SK-N-SH (cell line): Measurements from ENCODE around the gene ZNF708.

Experiments used
- EZH2phosphoT487 ChIP-seq: fragments of 200-600 bp; sonication (generic); IDR thresholded peaks from 2 replicates; pipeline ENCODE4 v1.6.1; 2017; ENCODE audit warnings: low read depth, mixed run types, mild to moderate bottlenecking, antibody characterized with exemption, moderate library complexity, borderline replicate concordance
- GATA2 ChIP-seq: sonication (generic); formaldehyde crosslinking; IDR thresholded peaks from 2 replicates; pipeline ENCODE4 v1.5.0; 2020; ENCODE audit warnings: mild to moderate bottlenecking, missing genetic modification reagents
- MAX ChIP-seq: IDR thresholded peaks from 2 replicates; pipeline ENCODE4 v1.4.0; 2012; ENCODE audit warnings: low read depth
- NRF1 ChIP-seq: IDR thresholded peaks from 2 replicates; pipeline ENCODE4 v1.6.1; 2012; ENCODE audit warnings: low read depth, mild to moderate bottlenecking, low read length
- PBX3 ChIP-seq: IDR thresholded peaks from 2 replicates; pipeline ENCODE4; 2012
- POLR2AphosphoS5 ChIP-seq: IDR thresholded peaks from 2 replicates; pipeline ENCODE4 v1.6.1; 2012; ENCODE audit warnings: low read depth, low read length
- YY1 ChIP-seq: IDR thresholded peaks from 2 replicates; pipeline ENCODE4 v1.4.0; 2012; ENCODE audit warnings: low read depth, mild to moderate bottlenecking
- TF ChIP-seq, protein P1 (sequence below): fragments of 200-600 bp; sonication (generic); IDR thresholded peaks from 2 replicates; pipeline ENCODE4 v1.6.1; 2017; ENCODE audit warnings: antibody characterized with exemption, mild to moderate bottlenecking, moderate library complexity
- TF ChIP-seq, protein P2 (sequence below): IDR thresholded peaks from 2 replicates; pipeline ENCODE4 v1.6.1; 2012; ENCODE audit warnings: mild to moderate bottlenecking, low read depth, low read length, moderate library complexity

- TF ChIP-seq, protein P1, sequence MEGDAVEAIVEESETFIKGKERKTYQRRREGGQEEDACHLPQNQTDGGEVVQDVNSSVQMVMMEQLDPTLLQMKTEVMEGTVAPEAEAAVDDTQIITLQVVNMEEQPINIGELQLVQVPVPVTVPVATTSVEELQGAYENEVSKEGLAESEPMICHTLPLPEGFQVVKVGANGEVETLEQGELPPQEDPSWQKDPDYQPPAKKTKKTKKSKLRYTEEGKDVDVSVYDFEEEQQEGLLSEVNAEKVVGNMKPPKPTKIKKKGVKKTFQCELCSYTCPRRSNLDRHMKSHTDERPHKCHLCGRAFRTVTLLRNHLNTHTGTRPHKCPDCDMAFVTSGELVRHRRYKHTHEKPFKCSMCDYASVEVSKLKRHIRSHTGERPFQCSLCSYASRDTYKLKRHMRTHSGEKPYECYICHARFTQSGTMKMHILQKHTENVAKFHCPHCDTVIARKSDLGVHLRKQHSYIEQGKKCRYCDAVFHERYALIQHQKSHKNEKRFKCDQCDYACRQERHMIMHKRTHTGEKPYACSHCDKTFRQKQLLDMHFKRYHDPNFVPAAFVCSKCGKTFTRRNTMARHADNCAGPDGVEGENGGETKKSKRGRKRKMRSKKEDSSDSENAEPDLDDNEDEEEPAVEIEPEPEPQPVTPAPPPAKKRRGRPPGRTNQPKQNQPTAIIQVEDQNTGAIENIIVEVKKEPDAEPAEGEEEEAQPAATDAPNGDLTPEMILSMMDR, result no peak
- TF ChIP-seq, protein P2, sequence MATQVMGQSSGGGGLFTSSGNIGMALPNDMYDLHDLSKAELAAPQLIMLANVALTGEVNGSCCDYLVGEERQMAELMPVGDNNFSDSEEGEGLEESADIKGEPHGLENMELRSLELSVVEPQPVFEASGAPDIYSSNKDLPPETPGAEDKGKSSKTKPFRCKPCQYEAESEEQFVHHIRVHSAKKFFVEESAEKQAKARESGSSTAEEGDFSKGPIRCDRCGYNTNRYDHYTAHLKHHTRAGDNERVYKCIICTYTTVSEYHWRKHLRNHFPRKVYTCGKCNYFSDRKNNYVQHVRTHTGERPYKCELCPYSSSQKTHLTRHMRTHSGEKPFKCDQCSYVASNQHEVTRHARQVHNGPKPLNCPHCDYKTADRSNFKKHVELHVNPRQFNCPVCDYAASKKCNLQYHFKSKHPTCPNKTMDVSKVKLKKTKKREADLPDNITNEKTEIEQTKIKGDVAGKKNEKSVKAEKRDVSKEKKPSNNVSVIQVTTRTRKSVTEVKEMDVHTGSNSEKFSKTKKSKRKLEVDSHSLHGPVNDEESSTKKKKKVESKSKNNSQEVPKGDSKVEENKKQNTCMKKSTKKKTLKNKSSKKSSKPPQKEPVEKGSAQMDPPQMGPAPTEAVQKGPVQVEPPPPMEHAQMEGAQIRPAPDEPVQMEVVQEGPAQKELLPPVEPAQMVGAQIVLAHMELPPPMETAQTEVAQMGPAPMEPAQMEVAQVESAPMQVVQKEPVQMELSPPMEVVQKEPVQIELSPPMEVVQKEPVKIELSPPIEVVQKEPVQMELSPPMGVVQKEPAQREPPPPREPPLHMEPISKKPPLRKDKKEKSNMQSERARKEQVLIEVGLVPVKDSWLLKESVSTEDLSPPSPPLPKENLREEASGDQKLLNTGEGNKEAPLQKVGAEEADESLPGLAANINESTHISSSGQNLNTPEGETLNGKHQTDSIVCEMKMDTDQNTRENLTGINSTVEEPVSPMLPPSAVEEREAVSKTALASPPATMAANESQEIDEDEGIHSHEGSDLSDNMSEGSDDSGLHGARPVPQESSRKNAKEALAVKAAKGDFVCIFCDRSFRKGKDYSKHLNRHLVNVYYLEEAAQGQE, result no peak
- no peak for TF ChIP-seq MAX
- TF ChIP-seq POLR2AphosphoS5, result no peak
- TF ChIP-seq YY1, result no peak
- no peak for TF ChIP-seq EZH2phosphoT487
- no peak for TF ChIP-seq NRF1
- TF ChIP-seq GATA2 (CRISPR knock-in tag), result no peak
- TF ChIP-seq PBX3, result no peak
Observed at GRCh38 chr19:21335721-21336120, 6.5 kb upstream of the ZNF708 start.
